Upper lobe of left lung (tissue), 6 donors: ENCODE data around the gene FOXP4. TPM values are rescaled to one million over a fixed set of nuclear protein-coding genes. Genes with fewer than 3 reads are reported as not detected.
"Not testable (repeated sequence)": the region's sequence is repeated elsewhere in the genome, so short reads cannot be mapped to it uniquely, and the experiment has no call there.

Experiments used
- ATAC-seq, 2 donors: fragments of 200-7000 bp; cut with Tn5 transposase; one replicate each; pipeline ENCODE4 v1.9.1; 2022; ENCODE audit warnings: mild to moderate bottlenecking in 2 of 2, moderate library complexity in 2 of 2; ENCODE audit not compliant: low FRiP score in 2 of 2
- DNase-seq, 2 donors: peaks; one replicate each; pipeline ENCODE4 v3.0.0-alpha.2; 2019 to 2020
- H3K27ac ChIP-seq, 4 donors: fragments of 200-600 bp; sonication (generic); one replicate each; pipeline ENCODE4 v1.5.1; 2016 to 2019
- H3K27me3 ChIP-seq, 4 donors: fragments of 200-600 bp; sonication (generic); one replicate each; pipeline ENCODE4 v1.5.1; 2017 to 2019
- H3K36me3 ChIP-seq, 4 donors: fragments of 200-600 bp; sonication (generic); one replicate each; pipeline ENCODE4 v1.5.1; 2016 to 2019
- H3K4me1 ChIP-seq, 4 donors: fragments of 200-600 bp; sonication (generic); one replicate each; pipeline ENCODE4 v1.5.1; 2018 to 2019
- H3K4me3 ChIP-seq, 4 donors: fragments of 200-600 bp; sonication (generic); one replicate each; pipeline ENCODE4 v1.5.1; 2017 to 2019; ENCODE audit warnings: mild to moderate bottlenecking in 2 of 4, moderate library complexity in 1 of 4
- H3K9me3 ChIP-seq, 4 donors: fragments of 200-600 bp; sonication (generic); one replicate each; pipeline ENCODE4 v1.5.1; 2018 to 2019
- CTCF ChIP-seq, 6 experiments: fragments of 450-650 bp in 4 of 6; fragments of 200-600 bp in 2 of 6; sonication (generic) in 2 of 6; IDR thresholded peaks; one replicate each; pipeline ENCODE4 v1.5.1; 2016 to 2019; ENCODE audit warnings: antibody characterized with exemption in 6 of 6
- EP300 ChIP-seq, 4 donors: sonication (generic); formaldehyde crosslinking; IDR thresholded peaks; one replicate each; pipeline ENCODE4 v1.5.1; 2017; ENCODE audit warnings: antibody characterized with exemption in 4 of 4, control low read depth in 2 of 4
- POLR2A ChIP-seq, 4 donors: fragments of 450-650 bp; IDR thresholded peaks; one replicate each; pipeline ENCODE4 v1.5.1; 2016 to 2017; ENCODE audit warnings: antibody characterized with exemption in 4 of 4, mild to moderate bottlenecking in 2 of 4
- POLR2AphosphoS5 ChIP-seq, 2 donors: sonication (generic); formaldehyde crosslinking; IDR thresholded peaks; one replicate each; pipeline ENCODE4 v1.5.1; 2017; ENCODE audit warnings: antibody characterized with exemption in 2 of 2
- WGBS, 2 donors: methylation state at CpG; one replicate each; pipeline ENCODE4 v1.1.5; 2017 to 2018; 5-methylcytosine and 5-hydroxymethylcytosine counted together
- total RNA-seq, 6 donors: library from RNA; depleted of rRNA in 4 of 6; stranded (reverse); fragments of >200 nt in 4 of 6; gene quantifications; one replicate each; pipeline versions ENCODE4 v1.1.0 to v1.2.1, GENCODE V29; 2016 to 2021
- donor health status: DM: no; HTN: no; CAD: no; lungs with moderate emphysema.
- donor health status: DM: no; HTN: yes; CAD: no; lungs with severe emphysema.

Gene FOXP4
- total RNA-seq, 6 donors from 2014 or later = 21.0 to 52.2 (median 27.7) TPM

DNA sequence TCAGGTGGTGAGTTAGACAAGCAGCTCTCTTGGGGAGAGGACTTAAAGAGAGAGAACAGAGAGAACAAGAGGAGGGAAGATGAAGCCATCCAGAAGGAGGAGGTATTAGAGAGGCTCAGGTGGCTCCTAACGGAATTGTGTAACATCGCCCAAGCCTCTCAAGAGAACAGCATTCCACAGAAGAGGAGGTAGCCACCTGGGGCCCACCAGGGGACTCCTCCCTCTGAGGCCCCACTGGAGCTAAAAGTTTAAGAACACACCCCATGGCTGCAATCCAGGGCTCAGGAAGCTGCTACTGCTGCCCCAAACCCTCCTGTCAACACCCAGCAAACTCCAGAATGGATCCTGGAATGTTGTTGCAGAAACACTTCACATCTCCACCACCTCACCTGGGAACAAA lies 68.5 kb downstream of the FOXP4 start:
- no peak for ATAC-seq
- H3K9me3 ChIP-seq = no peaks in the 10 kb centered on the region

DNA sequence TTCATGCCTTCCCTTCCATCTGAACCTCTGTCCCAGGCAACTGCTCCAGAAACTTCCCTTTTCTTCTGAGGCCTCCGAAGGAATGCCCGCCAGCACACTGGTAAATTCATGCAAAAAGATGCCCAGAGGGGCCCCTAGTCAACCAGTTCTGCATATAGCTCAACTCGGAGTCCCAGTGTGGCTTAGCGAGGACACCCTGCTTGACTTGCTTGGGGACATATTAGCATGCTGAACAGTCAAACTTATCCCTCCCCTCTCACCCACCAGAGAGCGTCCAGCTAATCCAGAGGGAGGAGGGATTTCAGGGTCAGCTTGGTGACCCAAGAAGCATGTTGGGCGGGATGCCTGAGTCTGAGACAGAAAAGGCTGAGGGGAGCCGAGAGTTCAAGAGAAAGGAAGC lies 69.1 kb downstream of the FOXP4 start:
- WGBS, 2 donors = 77 to 86% methylated on average over 7 of the region's 7 CpGs
- no peaks in the 10 kb centered on the region for H3K36me3 ChIP-seq
- DNase-seq = no peak
- H3K9me3 ChIP-seq = no peaks in the 10 kb centered on the region
- ATAC-seq = no peak
- no peaks in the 10 kb centered on the region for H3K27me3 ChIP-seq
- no peaks in the 10 kb centered on the region for H3K4me1 ChIP-seq
- H3K27ac ChIP-seq = no peak overlapping the region
- no peak overlapping the region for H3K4me3 ChIP-seq
- TF ChIP-seq POLR2A (IDR thresholded peaks at IDR 0.05) (no peak), CTCF (IDR thresholded peaks at IDR 0.05) (no peak), POLR2AphosphoS5 (IDR thresholded peaks at IDR 0.05) (no peak), EP300 (IDR thresholded peaks at IDR 0.05) (no peak)

More for the DNA sequence above, 68.5 kb downstream of the FOXP4 start:
- Histone ChIP-seq H3K36me3 (no peaks in the 10 kb centered on the region), H3K27ac (no peak overlapping the region), H3K27me3 (no peaks in the 10 kb centered on the region), H3K4me1 (no peaks in the 10 kb centered on the region), H3K4me3 (no peak overlapping the region)
- TF ChIP-seq EP300 (IDR thresholded peaks at IDR 0.05) = no peak
- TF ChIP-seq CTCF (IDR thresholded peaks at IDR 0.05) = no peak
- TF ChIP-seq POLR2A (IDR thresholded peaks at IDR 0.05) = no peak
- no peak for TF ChIP-seq POLR2AphosphoS5 (IDR thresholded peaks at IDR 0.05)
- WGBS, 2 donors = 68 to 71% methylated on average over 2 of the region's 2 CpGs
- no peak for DNase-seq

GRCh38 chr6:41618598-41618997 lies 72.4 kb downstream of the FOXP4 start:
- H3K27ac ChIP-seq = no peak overlapping the region
- no peaks in the 10 kb centered on the region for H3K4me1 ChIP-seq
- peaks cover 0 to 5% (median 0%) of the 10 kb centered on the region in 4 donors for H3K9me3 ChIP-seq
- H3K36me3 ChIP-seq = no peaks in the 10 kb centered on the region
- no peak for ATAC-seq
- DNase-seq = no peak
- H3K4me3 ChIP-seq = no peak overlapping the region
- no peaks in the 10 kb centered on the region for H3K27me3 ChIP-seq
- WGBS, 2 donors = 69 to 81% methylated on average over 3 of the region's 3 CpGs
- TF ChIP-seq CTCF (IDR thresholded peaks at IDR 0.05) = no peak
- TF ChIP-seq EP300 (IDR thresholded peaks at IDR 0.05) = no peak
- TF ChIP-seq POLR2AphosphoS5 (IDR thresholded peaks at IDR 0.05) = no peak

DNA sequence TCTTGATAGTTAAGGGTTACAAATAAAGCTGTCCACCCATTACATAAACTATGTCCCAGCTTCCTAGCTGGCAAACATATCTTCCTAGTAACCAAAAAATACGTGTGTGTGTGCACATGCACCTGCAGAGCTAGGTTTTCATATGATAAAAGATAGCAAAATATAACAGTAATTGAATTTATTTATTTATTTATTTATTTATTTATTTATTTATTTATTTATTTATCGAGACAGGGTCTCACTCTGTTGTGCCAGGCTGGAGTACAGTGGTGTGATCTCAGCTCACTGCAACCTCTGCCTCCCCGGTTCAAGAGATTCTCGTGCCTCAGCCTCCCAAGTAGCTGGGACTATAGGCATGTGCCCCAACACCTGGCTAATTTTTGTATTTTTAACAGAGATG lies 73.0 kb downstream of the FOXP4 start:
- 82 to 89% methylated on average over 4 of the region's 4 CpGs for WGBS, 2 donors
- not testable (repeated sequence) for H3K9me3 ChIP-seq, DNase-seq, H3K4me3 ChIP-seq, H3K27ac ChIP-seq, ATAC-seq, H3K36me3 ChIP-seq, H3K4me1 ChIP-seq, H3K27me3 ChIP-seq

GRCh38 chr6:41621367-41621766 lies 75.2 kb downstream of the FOXP4 start:
- ATAC-seq (no peak), DNase-seq (no peak)
- Histone ChIP-seq H3K4me1 (peaks cover 0 to 5% (median 2%) of the 10 kb centered on the region in 4 donors), H3K9me3 (peaks cover 0 to 5% (median 0%) of the 10 kb centered on the region in 4 donors), H3K27ac (no peak overlapping the region), H3K27me3 (no peaks in the 10 kb centered on the region), H3K4me3 (no peak overlapping the region), H3K36me3 (no peaks in the 10 kb centered on the region)
- TF ChIP-seq CTCF (IDR thresholded peaks at IDR 0.05) (no peak), POLR2AphosphoS5 (IDR thresholded peaks at IDR 0.05) (no peak), POLR2A (IDR thresholded peaks at IDR 0.05) (no peak), EP300 (IDR thresholded peaks at IDR 0.05) (no peak)
